GM10248 (cell line): ENCODE data around the gene ATP9B.

Experiments used
- CTCF ChIA-PET: fragments of 300-600 bp; sonication (Branson Sonifier 250); formaldehyde crosslinking; extraction: SDS; loops from one replicate; lab custom pipeline; 2021; ENCODE audit warnings: antibody characterized with exemption; lab: Yijun Ruan, JAX
- POLR2A ChIA-PET: fragments of 350-650 bp; sonication (Branson Sonifier 250); formaldehyde crosslinking; extraction: SDS; loops from one replicate; lab custom pipeline; 2020; ENCODE audit warnings: antibody characterized with exemption; lab: Yijun Ruan, JAX
- DNase-seq: peaks from one replicate; pipeline ENCODE4 v3.0.0; 2012; ENCODE audit errors: extremely low spot score
- CTCF ChIP-seq: IDR thresholded peaks from 2 replicates; pipeline ENCODE4 v1.5.1; 2012; ENCODE audit warnings: mild to moderate bottlenecking, low read depth; ENCODE audit errors: extremely low read depth, missing control alignments, control extremely low read depth

Gene ATP9B

GRCh38 chr18:79187532-79188277, 118.5 kb downstream of the ATP9B start:
- ChIA-PET POLR2A (no interaction called here), CTCF (interaction anchor here (0.8 to 1.2 kb wide), 2 partner anchors 18 to 31 kb away, joined by 3 read pairs; no protein-coding TSS in a partner anchor)
- TF ChIP-seq CTCF: no peak
- DNase-seq: no peak

GRCh38 chr18:79191418-79191817, 122.2 kb downstream of the ATP9B start:
- no peak for TF ChIP-seq CTCF
- ChIA-PET POLR2A (no interaction called here), CTCF (interaction anchor here (0.9 to 1.0 kb wide), 2 partner anchors 27 kb away, joined by 3 read pairs; no protein-coding TSS in a partner anchor)
- no peak for DNase-seq

GRCh38 chr18:79191956-79192355, 122.8 kb downstream of the ATP9B start:
- peak; percentile 41 for DNase-seq
- ChIA-PET POLR2A (no interaction called here), CTCF (interaction anchor here (0.9 to 1.0 kb wide), 2 partner anchors 27 to 28 kb away, joined by 3 read pairs; no protein-coding TSS in a partner anchor)
- no peak for TF ChIP-seq CTCF

- ChIA-PET POLR2A (no interaction called here), CTCF (interaction anchor here (1.4 kb wide), 1 partner anchor 15 kb away, joined by 4 read pairs; no protein-coding TSS in a partner anchor)
- TF ChIP-seq CTCF: no peak
- no peak for DNase-seq
These were observed 124.6 kb downstream of the ATP9B start for GRCh38 chr18:79193826-79194225.

- ChIA-PET POLR2A (no interaction called here), CTCF (interaction anchor here (1.0 to 1.5 kb wide), 2 partner anchors 10 to 21 kb away, joined by 3 to 4 read pairs; no protein-coding TSS in a partner anchor)
- no peak for TF ChIP-seq CTCF
- DNase-seq: no peak
These were observed 126.8 kb downstream of the ATP9B start for GRCh38 chr18:79195716-79196683.

- POLR2A ChIA-PET: no interaction called here
These were observed 128.3 kb downstream of the ATP9B start for GRCh38 chr18:79197531-79197930.

More at GRCh38 chr18:79197531-79197930, 128.3 kb downstream of the ATP9B start:
- no peak for TF ChIP-seq CTCF
- CTCF ChIA-PET: no interaction called here
- no peak for DNase-seq
